Bronchial epithelial cell (primary cell): ENCODE results near the gene TMEM272. TPM values are rescaled to one million over a fixed set of nuclear protein-coding genes. Genes with fewer than 3 reads are reported as not detected.
A peak's percentile ranks its signal among the peaks of the same experiment; 100 is the strongest.

ENCODE experiments used
- DNase-seq: peaks from one replicate; pipeline ENCODE4 v3.0.0-alpha.2; 2010; ENCODE audit warnings: low read depth
- FAIRE-seq: peaks from 2 replicates; lab custom pipeline; 2011; peaks lifted over from hg19 to GRCh38; lab: Jason Lieb, UNC
- H3K27me3 ChIP-seq: 2 replicates; pipeline ENCODE4 v1.5.1; 2011; ENCODE audit warnings: low read length; ENCODE audit not compliant: control insufficient read depth, insufficient read depth
- H3K36me3 ChIP-seq: 2 replicates; pipeline ENCODE4 v1.5.1; 2011; ENCODE audit warnings: low read length; ENCODE audit not compliant: control insufficient read depth, insufficient read depth
- H3K4me3 ChIP-seq: 2 replicates; pipeline ENCODE4 v1.5.1; 2011; ENCODE audit warnings: mild to moderate bottlenecking, low read depth, low read length, control low read depth
- total RNA-seq: library from RNA; depleted of rRNA; stranded (reverse); fragments of >200 nt; gene quantifications from 2 replicates; pipeline ENCODE4 v1.2.1, GENCODE V29; 2014
- TF ChIP-seq, protein P1 (sequence below): IDR thresholded peaks from 2 replicates; pipeline ENCODE4 v1.5.1; 2011; ENCODE audit warnings: mild to moderate bottlenecking, moderate library complexity, low read length, control low read depth, inconsistent platforms; ENCODE audit not compliant: insufficient read depth, severe bottlenecking

Gene TMEM272
- total RNA-seq, 1 donor from 2014 or later, result not detected

DNA sequence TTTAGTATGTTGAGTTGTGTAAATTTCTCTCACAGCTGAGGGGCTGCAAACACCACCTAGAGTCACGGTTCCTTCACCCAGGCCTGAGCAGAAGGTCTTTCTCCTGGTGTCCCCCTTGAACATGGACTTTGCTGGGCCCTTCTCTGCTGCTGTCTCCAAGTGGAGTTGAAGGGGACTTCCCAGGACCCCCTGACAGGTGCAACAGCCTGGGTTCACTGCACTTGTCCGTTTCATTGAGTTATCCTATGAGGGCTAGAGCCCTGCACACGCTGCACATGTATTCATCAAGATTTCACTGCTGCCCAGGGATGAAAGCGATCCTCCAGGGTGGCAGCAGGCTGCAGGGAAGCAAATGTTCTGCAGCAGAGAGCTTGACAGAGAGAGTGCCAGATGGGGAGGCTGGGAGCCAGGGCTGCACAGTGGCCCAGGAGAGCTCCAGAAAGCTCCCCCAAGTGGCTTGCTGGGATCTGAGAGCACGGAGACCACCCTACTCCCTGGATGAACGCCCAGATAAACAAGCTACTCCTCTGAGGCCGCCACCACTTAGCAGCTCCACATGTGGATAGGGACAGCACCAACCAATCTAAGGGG, 10.3 kb downstream of the TMEM272 start:
- DNase-seq, result no peak
- no peaks in the 10 kb centered on the region for H3K36me3 ChIP-seq
- no peak for FAIRE-seq
- H3K27me3 ChIP-seq, result peaks cover 4% of the 10 kb centered on the region
- TF ChIP-seq, protein P1, sequence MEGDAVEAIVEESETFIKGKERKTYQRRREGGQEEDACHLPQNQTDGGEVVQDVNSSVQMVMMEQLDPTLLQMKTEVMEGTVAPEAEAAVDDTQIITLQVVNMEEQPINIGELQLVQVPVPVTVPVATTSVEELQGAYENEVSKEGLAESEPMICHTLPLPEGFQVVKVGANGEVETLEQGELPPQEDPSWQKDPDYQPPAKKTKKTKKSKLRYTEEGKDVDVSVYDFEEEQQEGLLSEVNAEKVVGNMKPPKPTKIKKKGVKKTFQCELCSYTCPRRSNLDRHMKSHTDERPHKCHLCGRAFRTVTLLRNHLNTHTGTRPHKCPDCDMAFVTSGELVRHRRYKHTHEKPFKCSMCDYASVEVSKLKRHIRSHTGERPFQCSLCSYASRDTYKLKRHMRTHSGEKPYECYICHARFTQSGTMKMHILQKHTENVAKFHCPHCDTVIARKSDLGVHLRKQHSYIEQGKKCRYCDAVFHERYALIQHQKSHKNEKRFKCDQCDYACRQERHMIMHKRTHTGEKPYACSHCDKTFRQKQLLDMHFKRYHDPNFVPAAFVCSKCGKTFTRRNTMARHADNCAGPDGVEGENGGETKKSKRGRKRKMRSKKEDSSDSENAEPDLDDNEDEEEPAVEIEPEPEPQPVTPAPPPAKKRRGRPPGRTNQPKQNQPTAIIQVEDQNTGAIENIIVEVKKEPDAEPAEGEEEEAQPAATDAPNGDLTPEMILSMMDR, result no peak
- H3K4me3 ChIP-seq, result no peak overlapping the region

DNA sequence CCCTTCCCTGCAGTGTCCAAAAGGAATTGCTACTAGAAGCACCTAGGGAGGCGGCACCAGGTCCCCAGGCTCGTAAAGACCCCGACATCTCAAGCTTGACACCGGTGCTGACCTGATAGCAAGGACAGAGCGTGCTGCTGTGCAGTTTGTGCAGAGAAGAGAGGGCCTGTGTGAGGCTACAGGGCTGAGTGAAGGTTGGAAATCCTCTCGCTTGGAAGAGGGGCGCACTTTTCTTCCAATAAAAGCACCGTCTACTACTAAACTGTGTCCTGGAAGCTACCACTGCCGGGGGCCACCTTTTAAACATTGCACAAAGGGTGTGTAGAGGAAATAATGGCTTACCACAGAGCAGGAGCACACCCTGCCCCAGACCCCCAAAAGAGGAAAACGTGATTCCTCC, 11.0 kb downstream of the TMEM272 start:
- Histone ChIP-seq H3K27me3 (peaks cover 4% of the 10 kb centered on the region), H3K36me3 (no peaks in the 10 kb centered on the region), H3K4me3 (no peak overlapping the region)
- DNase-seq (no peak), FAIRE-seq (no peak)
- TF ChIP-seq, protein P1, result no peak

DNA sequence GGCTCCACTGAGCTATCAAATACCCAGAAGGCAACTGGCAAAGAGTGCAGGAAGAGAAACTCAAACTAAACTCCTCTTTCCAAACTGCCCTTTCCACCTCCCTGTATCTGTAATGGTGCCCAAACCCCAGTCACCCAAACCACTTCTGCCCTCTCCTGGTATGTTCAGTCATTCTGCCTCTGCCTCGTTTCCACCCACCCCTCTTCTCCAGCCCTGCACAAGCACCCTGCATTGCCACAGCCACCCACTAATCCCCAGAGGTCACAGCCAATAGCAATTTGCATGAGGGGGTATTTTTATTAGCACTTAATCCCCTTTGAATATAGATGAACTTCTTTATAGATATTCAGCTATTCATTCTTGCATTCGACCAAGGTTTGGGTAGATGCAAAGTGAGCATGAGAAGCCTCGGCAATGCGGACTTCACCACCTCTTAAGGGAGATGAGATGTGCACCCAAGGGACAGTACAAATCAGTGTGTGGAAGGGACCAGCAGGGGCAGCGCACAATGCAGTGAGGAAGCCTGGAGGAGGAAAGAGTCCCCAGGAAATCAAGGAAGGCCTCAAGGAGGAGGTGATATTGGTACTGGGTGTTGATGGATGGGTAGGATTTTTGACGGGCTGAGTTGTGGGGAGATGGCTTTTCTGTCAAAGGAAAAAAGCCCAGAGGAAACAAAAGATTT, 12.4 kb downstream of the TMEM272 start:
- DNase-seq (no peak), FAIRE-seq (no peak)
- peaks cover 4% of the 10 kb centered on the region for H3K27me3 ChIP-seq
- TF ChIP-seq, protein P1, result peak; percentile 35
- H3K36me3 ChIP-seq, result no peaks in the 10 kb centered on the region
- no peak overlapping the region for H3K4me3 ChIP-seq

DNA sequence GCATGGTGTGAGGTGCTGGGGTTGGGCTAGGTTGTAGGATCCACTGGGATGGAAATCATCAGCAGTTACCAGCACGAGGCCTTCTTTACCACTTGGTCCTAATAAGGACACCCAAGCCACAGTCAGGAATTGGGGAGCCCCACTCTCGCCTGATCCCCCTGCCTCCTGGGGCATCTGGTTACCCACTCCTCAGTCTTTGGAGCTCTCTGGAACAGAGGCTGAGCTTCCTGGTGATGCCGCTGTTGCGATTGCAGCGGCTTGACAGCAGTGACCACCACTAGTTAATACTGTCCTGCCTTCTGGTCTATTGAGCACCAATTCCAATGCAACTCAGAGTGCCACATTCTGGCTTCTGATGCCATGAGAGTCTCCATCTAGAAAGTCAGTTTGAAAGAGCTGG, 13.5 kb downstream of the TMEM272 start:
- TF ChIP-seq, protein P1, result no peak
- Histone ChIP-seq H3K36me3 (no peaks in the 10 kb centered on the region), H3K4me3 (no peak overlapping the region), H3K27me3 (peaks cover 6% of the 10 kb centered on the region)
- FAIRE-seq (no peak), DNase-seq (no peak)

DNA sequence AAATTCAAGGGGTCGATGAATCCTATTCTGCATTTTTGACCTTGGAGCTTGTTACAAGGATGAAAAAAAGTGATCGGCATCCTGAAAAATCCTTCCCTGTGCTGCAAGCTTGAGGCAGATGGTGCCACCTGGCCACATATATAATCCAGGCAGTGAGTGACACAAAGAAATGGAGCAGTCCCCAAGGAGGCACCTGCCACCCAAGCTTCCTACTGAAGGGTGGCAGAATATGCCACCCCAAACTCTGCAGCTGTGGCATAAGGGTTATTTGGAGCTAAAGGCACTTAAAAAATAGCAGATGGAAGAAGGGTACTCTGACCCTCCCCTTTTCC, 15.4 kb downstream of the TMEM272 start:
- TF ChIP-seq, protein P1, result no peak
- no peaks in the 10 kb centered on the region for H3K36me3 ChIP-seq
- H3K27me3 ChIP-seq, result peaks cover 4% of the 10 kb centered on the region
- DNase-seq (no peak), FAIRE-seq (no peak)
- no peak overlapping the region for H3K4me3 ChIP-seq
